Thoracic aorta (tissue), 2 donors: ENCODE results near the gene ZNF23. TPM values are rescaled to one million over a fixed set of nuclear protein-coding genes. Genes with fewer than 3 reads are reported as not detected.
A peak's percentile ranks its signal among the peaks of the same experiment; 100 is the strongest.

Experiments used
- ATAC-seq: fragments of 150-250 bp; one replicate; pipeline ENCODE4 v1.8.0; 2017; ENCODE audit warnings: low read depth; ENCODE audit not compliant: insufficient number of reproducible peaks, low FRiP score
- DNase-seq: peaks from one replicate; pipeline ENCODE4 v3.0.0-alpha.2; 2020; ENCODE audit warnings: low spot score
- H3K27ac ChIP-seq, 2 donors: fragments of 200-600 bp; sonication (generic); 1 replicate in 1 of 2; 2 replicates in 1 of 2; pipeline ENCODE4 v1.5.1; 2016; ENCODE audit warnings: mild to moderate bottlenecking in 2 of 2, moderate library complexity in 2 of 2
- H3K27me3 ChIP-seq: fragments of 200-600 bp; sonication (generic); replicated peaks from 2 replicates; pipeline ENCODE4 v1.6.0; 2016; ENCODE audit warnings: mild to moderate bottlenecking; ENCODE audit not compliant: insufficient read depth
- H3K36me3 ChIP-seq: fragments of 200-600 bp; sonication (generic); one replicate; pipeline ENCODE4 v1.5.1; 2016
- H3K4me1 ChIP-seq, 2 donors: fragments of 200-600 bp; sonication (generic); 1 replicate in 1 of 2; 2 replicates in 1 of 2; pipeline versions ENCODE4 v1.5.1 to v1.6.0; 2016; ENCODE audit warnings: low read depth in 2 of 2, mild to moderate bottlenecking in 1 of 2; ENCODE audit not compliant: control insufficient read depth in 1 of 2
- H3K4me3 ChIP-seq: fragments of 200-600 bp; sonication (generic); 2 replicates; pipeline ENCODE4 v1.5.1; 2016; ENCODE audit warnings: mild to moderate bottlenecking
- H3K9me3 ChIP-seq: fragments of 200-600 bp; sonication (generic); 2 replicates; pipeline ENCODE4 v1.5.1; 2016
- total RNA-seq, 2 donors: library from RNA; depleted of rRNA; stranded (reverse); fragments of >200 nt; gene quantifications; one replicate each; pipeline versions ENCODE4 v1.1.0 to v1.2.3, GENCODE V29; 2016
- TF ChIP-seq, protein P1 (sequence below): fragments of 200-600 bp; sonication (generic); IDR thresholded peaks from one replicate; pipeline ENCODE4 v1.5.1; 2019; ENCODE audit warnings: antibody characterized with exemption

Gene ZNF23
- total RNA-seq, 2 donors from 2014 or later, result 3.9 to 10.1 TPM

DNA sequence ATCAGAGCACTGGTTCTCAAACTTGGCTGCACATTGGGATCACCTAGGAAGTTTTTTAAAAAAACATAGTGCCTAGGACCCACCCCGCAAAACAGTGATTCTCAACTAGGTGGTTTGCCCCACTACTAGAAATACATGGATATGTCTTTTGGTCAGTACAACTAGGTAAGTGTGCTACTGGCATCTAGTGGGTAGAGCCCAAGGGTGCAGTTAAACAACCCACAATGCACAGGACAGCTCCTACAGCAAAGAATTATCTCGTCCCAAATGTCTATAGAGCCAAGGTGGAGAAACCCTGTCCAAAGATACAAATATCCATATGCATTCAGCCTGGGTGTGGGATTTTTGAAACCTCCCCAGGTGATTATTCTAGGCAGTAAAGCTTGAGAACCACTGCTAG, 38.9 kb upstream of the ZNF23 start:
- no peaks in the 10 kb centered on the region for H3K9me3 ChIP-seq
- no peak overlapping the region for H3K27ac ChIP-seq
- no peaks in the 10 kb centered on the region for H3K4me1 ChIP-seq
- H3K27me3 ChIP-seq, result no peaks in the 10 kb centered on the region
- H3K36me3 ChIP-seq, result no peaks in the 10 kb centered on the region
- TF ChIP-seq, protein P1, sequence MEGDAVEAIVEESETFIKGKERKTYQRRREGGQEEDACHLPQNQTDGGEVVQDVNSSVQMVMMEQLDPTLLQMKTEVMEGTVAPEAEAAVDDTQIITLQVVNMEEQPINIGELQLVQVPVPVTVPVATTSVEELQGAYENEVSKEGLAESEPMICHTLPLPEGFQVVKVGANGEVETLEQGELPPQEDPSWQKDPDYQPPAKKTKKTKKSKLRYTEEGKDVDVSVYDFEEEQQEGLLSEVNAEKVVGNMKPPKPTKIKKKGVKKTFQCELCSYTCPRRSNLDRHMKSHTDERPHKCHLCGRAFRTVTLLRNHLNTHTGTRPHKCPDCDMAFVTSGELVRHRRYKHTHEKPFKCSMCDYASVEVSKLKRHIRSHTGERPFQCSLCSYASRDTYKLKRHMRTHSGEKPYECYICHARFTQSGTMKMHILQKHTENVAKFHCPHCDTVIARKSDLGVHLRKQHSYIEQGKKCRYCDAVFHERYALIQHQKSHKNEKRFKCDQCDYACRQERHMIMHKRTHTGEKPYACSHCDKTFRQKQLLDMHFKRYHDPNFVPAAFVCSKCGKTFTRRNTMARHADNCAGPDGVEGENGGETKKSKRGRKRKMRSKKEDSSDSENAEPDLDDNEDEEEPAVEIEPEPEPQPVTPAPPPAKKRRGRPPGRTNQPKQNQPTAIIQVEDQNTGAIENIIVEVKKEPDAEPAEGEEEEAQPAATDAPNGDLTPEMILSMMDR, result no peak
- no peak overlapping the region for H3K4me3 ChIP-seq
- ATAC-seq (no peak), DNase-seq (no peak)

- H3K4me3 ChIP-seq, result no peak overlapping the region
- peak; percentile 60 for ATAC-seq
- no peak overlapping the region for H3K27ac ChIP-seq
- TF ChIP-seq, protein P1, result peak; percentile 55
- no peak for DNase-seq
- no peaks in the 10 kb centered on the region for H3K27me3 ChIP-seq
- no peaks in the 10 kb centered on the region for H3K4me1 ChIP-seq
- H3K9me3 ChIP-seq, result no peaks in the 10 kb centered on the region
- no peaks in the 10 kb centered on the region for H3K36me3 ChIP-seq
Observed at GRCh38 chr16:71499775-71500364, 37.8 kb upstream of the ZNF23 start.

GRCh38 chr16:71498031-71498430, 36.0 kb upstream of the ZNF23 start:
- Histone ChIP-seq H3K36me3 (no peaks in the 10 kb centered on the region), H3K4me1 (no peaks in the 10 kb centered on the region), H3K27ac (no peak overlapping the region), H3K9me3 (no peaks in the 10 kb centered on the region), H3K27me3 (no peaks in the 10 kb centered on the region), H3K4me3 (no peak overlapping the region)
- DNase-seq (no peak), ATAC-seq (no peak)
- TF ChIP-seq, protein P1, result no peak

DNA sequence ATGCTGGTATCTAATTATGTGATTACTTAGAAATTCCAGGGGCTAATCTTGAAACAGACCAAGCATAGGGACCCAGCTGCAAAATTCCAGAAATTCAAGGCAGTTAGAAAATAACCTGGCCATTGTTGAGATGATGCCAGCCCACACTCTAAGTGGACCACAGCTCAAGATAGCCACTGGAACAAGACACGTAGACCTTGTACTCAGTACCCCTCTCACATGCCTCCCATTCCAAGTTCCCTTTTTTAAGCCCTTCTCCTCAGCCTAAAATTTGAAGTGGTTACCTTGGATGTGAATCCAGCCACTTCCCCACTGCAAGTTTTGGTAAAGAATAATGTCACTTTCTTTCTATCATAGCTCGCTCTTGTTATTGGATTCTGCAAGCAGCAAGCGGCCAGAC, 31.2 kb upstream of the ZNF23 start:
- no peaks in the 10 kb centered on the region for H3K9me3 ChIP-seq
- ATAC-seq, result no peak
- TF ChIP-seq, protein P1, result no peak

DNA sequence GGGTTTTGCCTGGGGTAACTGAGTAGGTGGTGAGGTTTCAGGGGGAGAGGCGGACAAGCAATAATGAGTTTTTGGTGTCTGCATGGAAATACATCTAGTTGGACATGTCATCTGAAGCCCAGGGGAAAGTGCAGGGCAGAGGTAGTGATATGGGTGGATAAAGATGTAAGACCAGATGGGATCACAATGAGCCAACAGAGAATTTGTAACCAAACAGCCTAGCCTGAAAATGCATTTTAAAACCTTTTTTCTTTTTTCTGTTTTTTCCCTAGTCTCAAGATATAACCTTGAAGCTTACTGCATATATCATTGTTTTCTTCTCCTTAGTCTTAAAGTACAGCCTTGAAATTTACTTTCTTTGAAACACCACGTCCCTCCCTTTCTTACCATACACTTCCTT, 30.7 kb upstream of the ZNF23 start:
- H3K27me3 ChIP-seq, result no peaks in the 10 kb centered on the region
- H3K9me3 ChIP-seq, result no peaks in the 10 kb centered on the region
- H3K4me3 ChIP-seq, result no peak overlapping the region
- TF ChIP-seq, protein P1, result no peak
- ATAC-seq (no peak), DNase-seq (no peak)
- H3K4me1 ChIP-seq, result no peaks in the 10 kb centered on the region
- no peaks in the 10 kb centered on the region for H3K36me3 ChIP-seq
- H3K27ac ChIP-seq, result no peak overlapping the region

More for the DNA sequence above, 31.2 kb upstream of the ZNF23 start:
- Histone ChIP-seq H3K27me3 (no peaks in the 10 kb centered on the region), H3K27ac (no peak overlapping the region), H3K36me3 (no peaks in the 10 kb centered on the region), H3K4me3 (no peak overlapping the region), H3K4me1 (no peaks in the 10 kb centered on the region)
- DNase-seq, result no peak
